ENCODE data around the gene IL32.
A peak's percentile ranks its signal among the peaks of the same experiment; 100 is the strongest.

IL32 gene

DNA sequence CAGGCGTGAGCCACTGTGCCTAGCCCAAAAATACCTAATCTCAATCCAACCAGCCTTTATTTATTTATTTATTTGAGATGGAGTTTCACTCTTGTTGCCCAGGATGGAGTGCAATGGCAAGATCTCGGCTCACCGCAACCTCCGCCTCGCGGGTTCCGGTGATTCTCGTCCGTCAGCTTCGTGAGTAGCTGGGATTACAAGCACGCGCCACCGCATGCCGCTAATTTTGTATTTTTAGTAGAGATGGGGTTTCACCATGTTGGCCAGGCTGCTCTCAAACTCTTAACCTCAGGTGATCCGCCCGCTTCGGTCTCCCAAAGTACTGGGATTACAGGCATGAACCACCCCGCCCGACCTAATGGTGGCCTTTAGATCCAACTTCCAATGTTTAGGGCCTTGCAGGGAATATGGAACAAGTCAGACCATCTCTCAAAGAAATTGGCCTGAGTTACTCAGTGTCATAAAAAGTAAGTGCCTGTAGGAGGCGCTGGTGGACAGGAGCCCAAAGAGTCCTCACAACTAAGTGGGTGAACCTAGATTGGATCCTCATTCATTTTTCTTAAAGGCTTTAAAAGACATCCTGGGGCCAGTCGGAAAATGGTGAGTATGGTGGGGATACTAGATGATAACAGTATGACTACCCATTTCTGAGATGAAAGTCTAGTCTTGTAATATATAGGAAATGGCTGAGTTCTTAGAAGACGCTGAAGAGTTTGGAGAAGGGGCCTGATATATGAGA, 29.0 kb downstream of the IL32 start:
- peak; percentile 48 for DNase-seq

DNA sequence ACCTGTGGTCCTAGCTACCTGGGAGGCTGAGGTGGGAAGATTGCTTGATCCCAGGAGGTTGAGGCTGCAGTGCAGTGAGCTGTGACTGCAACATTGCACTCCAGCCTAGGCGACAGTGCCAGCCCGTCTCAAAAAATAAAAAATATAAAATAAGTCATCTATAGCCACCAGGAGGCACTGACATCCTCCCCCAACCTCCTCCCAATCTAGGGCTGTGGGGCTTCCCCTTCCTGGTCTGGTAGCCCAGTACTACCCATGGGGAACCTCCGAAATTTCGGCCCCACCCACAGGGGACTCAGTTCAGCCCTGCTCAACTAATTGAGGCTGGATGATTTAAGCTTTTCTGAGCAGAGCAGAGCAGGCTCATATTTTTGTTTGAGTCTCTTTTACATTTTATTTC, 30.4 kb downstream of the IL32 start:
- peak; percentile 55 for DNase-seq

DNA sequence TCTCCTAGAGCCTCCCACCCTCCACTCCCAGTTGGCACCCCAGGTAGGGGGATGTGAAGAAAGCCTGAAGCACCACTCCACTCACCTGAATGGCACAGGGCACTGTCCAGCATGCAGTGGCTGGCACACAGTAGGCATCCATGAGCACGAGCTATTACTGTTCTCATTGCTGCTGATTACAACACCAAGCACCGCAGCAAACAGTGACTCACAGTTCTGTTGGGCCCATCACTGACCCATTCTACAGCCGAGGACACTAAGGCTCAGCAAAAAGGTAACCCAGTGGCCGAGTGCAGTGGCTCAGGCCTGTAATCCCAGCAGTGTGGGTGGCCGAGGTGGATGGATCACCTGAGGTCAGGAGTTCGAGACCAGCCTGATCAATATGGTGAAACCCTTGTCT, 30.9 kb downstream of the IL32 start:
- DNase-seq = no peak

DNA sequence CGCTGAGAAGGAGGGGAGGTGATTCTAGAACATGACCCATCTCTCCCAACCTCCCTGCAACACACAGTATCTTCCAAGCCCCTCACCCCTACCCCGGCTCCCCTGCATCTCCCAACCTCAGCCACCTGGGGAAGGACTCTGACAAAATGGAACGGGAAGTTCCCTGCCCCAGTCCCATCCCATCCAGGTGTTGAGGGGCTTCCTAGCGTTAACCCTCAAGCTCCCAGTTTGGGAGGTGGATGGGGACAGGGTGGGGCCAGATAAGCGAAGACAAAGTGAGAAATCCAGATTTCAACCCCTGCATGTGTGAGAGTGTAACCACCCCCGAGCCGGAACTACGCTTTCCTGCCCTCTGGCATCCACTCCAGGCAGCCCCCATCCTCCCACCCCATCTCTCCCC, 31.8 kb downstream of the IL32 start:
- no peak for DNase-seq

DNA sequence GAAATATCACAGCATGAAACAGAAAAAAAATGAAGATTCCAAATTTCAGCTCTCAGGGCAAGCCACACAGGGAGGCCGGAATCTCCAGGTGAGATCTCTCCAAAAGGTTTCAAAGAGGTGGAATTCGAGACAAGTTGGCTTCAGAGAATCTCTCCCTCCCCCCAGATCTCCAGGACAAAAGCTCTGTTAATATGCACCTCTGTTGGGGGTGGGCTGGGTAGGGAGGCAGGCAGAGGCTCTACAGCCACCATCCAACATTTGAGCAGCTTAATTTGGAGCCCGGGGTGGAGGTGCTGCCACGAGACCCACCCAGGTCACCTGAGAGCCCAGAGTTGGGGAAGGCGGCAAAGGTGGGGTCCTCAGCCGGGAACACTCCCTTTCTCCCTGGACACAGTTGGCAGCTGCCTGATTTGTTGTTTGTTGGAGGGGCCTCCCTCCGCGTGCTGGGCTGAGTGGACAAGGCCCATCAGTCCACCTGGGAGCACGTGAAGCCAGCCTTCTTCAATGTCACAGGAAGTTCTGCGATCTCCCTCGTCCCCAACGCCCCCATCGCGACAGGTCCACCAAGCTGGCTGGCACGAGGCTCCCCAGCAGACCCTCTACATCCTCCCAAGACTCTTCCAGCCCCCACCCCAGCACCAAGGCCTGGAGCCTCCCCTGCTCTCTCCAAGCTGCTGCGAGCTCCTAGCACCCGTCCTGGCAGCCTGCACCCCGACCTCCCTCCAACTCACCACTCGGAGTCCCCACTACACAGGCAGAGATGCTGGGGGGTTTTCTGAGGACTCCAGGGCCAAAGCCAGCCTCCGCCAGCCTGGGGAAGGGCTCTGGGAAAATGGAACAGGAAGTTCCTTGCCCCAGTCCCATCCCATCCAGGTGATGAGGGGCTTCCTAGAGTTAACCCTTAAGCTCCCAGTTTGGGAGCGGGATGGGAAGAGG, 33.3 kb downstream of the IL32 start, which contains the start of gene ZSCAN10:
Gene ZSCAN10 (minus strand): TSS at position 836 of the 936 bp plus-strand sequence. CDS start 6,357 bp downstream, outside the sequence.
- no peak for DNase-seq

DNA sequence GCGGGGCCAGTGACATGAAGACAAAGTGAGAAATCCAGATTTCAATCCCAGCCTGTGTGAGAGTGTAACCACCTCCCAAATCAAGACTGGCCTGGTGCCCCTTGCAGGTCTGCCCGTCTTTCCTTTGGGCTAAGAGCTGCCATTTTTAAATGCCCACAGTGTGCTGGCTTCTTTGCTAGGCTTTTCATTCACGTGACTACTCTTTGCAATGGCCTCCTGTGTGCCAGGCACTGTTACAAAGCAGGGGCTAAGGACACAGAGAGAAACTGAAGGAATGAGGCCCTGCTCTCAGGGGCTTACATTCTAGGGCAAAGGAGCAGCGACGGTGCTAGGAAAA, 33.9 kb downstream of the IL32 start:
- no peak for DNase-seq

DNA sequence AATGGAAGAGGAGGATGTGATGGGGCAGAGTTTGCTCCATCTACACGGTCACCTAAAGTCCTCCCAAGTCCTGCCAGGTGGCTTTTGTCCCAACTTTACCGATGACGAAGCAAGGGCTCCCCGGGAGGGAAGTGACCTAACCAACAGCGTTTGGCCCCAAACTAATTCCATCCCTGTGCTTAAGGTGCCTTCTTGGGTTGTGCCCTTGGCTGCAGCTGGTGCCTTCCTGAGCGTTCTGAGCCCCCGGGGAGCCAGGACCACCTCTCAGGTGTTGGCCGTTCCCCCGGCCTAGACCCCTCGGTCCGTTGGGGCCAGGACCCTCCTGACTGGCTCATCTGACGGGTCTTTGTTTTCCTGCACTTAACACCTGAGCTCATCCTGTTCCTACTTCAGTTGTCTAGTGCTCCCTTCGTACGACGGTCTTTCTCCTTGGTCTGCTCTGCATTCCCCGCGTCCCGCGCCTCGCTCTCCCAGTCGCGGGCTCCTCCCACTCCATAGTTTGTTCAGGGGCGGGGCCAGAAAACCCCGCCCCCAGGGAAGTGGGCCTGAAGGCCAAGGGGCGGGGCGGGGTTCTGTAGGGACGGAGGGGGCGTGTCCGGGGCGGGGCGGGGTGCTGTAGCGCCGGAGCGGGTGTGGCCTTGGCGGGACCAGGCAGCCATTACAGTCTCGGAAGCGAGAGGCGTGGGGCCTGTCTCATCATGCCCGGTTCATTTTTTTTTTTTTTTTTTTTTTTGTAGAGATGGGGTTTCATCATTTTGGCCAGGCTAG, 34.5 kb downstream of the IL32 start:
- DNase-seq = peak; percentile 87

DNA sequence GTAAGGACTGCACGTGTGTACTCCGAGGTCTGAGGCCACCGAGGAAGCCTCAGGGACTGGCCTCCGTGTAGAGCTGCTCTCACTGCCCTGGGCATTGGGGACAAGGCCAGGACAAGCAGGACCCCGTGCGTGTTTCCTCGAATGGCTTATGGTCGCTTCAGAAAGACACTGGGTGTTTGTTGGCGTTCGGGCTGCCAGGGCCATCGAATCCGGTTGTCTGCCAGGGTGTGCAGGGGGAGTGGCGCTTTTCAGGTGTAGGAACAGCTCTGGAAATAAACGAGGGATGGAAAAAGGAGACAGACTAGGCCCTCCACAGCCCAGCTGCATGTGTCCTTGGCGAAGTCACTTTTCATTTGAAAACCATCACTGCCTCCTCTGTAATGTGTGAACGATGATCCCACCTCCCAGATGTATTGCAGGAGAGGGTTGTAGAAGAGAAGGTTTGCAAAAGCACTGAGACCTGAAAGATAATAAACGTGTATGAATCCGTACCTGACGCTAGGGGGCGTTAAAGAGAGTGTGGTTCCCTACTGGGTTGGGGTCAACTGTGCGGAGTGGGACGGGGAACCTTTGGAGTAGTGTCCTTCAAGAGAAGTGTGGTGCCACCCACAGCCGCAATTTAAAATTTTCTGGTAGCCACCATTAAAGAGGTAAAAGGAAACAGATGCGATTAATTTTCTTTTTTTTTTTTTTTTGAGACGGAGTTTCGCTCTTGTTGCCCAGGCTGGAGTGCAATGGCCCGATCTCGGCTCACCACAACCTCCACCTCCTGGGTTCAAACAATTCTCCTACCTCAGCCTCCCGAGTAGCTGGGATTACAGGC, 35.8 kb downstream of the IL32 start:
- DNase-seq = peak; percentile 30

DNA sequence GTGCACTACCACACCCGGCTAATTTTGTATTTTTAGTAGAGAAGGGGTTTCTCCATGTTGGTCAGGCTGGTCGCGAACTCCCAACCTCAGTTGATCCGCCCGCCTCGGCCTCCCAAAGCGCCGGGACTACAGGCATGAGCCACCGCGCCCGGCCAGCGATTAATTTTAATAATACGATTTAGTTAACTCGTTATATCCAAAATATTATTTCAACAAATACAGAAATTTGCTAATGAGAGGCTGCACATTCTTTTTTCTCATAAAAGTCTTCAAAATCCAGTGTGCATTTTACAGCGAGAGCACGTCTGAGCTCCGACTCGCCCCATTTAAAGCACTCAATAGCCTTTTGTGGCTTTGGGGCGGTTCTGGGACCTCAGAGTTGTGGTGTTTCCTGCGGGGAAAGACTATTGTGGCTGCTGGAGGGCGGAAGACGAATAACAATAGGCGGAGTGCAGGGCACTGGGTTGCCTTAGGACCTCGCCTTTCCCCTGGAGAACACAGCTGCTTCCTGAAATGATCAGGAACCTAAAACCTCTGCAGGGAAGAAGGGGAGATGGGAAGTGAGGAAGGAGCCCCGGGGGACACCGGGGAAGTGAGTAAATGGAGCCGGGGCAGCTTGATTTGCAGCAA, 36.5 kb downstream of the IL32 start:
- DNase-seq = no peak

DNA sequence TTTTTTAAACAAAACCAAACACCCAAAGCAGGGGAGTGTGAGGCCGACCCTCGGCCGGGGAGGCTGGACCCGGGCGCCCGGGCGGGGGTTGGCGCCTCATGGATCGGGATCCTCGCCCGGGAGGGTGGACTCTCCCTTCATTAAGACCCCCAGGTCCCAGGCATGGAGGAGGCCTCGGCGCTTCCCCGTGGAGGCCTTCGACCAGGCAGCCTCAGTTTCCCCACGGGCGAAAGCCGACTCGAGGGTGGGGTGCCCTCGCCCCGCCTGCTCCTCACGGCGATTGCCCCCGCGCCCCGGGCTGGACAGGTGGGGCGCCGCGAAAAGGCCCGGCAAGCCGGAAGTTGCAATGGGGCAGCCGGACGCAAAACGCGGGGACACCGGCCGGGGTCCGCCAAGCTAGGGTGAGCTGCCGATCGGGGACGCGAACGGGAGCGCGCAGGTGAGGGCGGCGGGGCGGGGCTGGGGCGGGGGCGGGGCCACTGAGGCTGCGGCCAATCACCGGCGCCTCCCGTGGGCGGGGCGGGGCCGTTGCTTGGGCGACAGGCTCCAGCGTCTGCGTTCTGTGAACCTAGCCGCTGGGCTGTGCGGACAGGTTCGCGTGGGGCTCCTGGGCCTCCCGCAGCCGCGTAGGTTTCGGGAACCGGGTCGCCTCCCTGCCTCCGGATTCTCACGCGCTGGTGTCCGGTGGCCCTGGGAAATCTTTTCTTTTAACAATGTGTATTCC, 40.9 kb downstream of the IL32 start:
- DNase-seq = peak; percentile 90

DNA sequence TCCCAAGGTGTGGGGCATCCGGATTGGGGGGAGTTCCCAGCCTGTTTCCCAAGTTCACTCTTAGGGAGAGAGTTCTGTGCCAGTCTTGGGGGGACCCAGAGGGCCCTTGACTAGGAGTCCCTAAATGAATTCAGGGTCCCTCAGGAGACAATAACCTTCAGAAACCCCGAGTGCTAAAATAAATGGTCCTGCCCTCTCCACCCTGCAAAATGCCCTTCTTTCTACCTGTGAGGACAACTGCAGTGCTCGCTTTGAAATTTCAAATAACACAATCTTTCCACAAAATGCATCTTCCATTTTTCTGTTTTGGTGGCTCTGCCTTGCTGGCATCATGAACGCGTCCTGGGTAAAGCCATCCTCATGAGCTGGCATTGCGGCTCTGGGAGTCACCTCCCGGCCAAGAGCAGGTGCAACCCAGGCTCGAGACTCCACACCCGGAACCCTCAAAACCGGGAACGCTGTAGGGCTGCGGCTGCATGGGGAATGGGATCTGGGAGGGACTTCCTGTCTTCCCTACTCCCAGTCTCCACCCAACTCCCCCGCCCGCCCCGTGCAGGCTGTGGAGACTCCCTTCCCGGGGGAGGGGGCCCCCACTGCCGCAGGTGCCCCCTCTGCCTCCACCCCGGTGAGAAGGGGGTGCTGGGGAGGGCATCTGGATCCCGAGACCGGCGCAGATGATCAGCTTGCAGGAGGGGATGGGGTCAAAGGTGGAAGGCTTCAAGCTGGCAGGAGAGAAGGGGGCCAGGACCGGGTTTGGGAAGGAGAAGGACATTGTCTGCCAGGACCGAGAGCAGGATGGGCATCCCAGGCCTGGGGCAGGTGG, 46.8 kb downstream of the IL32 start, which contains the start of gene ZNF205:
Gene ZNF205 (plus strand): TSS at position 529 of the 823 bp plus-strand sequence. CDS start 845 bp downstream, outside the sequence.
- DNase-seq = no peak

DNA sequence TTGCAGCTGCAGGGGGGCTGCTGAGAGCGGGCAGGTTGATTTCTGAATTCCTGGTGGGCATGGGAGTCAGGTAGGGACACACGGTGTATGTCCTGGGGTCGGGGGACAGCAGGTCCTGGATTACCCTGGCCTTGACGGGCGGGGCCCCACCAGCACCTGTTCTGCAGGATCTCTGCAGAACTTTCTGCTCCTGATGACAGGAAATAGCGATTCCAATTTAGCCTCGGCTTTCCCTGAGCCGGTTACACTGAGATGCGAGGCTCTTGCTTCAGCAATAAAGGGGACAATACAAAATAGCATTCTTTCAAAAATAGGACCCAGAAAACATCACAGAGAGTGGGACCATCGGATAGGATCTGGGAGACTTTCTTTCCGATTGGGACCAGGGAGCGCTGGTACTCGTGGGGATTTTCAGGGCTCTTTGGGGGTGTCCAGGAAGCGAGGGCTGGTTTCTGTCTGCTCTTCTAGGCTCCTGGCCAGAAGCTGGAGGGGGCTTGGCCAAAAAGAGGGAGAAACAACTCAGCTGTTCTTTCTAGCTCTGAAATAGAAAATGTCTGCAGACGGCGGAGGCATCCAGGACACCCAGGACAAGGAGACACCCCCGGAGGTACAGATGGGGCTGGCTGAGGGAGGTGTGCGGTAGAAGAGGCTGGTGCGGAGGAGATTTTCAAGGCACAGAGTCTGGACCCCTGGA, 47.6 kb downstream of the IL32 start:
- no peak for DNase-seq

DNA sequence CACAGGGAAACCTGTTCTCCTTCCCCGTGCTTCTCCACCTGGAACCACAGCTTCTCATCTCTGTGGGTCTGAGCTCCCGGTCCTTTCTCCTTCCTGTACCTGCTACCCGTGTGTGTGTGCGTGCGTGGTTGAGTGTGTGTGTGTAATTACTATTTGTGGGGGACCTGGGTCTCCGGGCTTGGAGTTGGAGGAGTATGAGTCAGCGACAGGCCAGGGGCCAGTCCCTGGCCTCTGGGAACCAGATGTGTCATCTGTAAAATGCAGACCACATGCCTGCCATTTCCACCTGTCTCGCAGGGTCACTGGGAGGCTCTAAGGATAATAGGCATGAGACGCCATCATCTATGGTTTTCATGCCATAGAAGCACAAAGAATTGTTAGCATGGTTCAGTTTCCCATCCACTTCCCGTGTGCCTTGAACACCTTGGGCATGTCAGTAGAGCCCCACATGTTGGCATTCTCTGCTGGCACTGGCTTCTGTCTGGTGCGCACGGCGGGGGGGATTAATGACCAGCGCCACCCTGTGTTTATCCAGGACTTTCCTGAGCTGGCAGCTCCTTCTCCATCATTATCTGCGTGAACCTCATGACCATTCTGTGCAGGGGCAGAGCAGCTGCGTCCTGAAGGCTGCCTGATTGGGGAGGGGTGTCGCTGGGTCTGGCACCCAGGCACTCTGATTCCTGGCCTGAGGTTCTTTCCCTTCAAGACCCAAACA, 48.5 kb downstream of the IL32 start:
- no peak for DNase-seq

DNA sequence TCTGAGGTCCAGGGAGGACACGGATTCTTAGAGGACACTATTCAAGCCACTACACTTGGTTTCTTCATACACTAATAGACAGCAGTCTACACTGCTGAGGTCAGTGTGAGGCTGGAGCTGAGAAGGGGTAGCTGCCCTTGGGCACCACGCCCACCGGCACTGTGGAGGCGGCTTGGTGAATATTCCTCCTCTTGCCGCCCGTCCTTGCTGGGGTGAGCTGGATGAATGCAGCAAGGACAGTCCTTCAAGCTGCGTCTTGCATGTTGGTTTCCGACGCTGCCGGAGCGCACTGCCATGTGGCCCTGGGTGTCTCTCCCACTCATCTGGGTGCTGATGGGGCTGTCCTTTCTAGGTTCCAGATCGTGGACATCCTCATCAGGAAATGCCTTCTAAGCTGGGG, 49.6 kb downstream of the IL32 start:
- DNase-seq = no peak

DNA sequence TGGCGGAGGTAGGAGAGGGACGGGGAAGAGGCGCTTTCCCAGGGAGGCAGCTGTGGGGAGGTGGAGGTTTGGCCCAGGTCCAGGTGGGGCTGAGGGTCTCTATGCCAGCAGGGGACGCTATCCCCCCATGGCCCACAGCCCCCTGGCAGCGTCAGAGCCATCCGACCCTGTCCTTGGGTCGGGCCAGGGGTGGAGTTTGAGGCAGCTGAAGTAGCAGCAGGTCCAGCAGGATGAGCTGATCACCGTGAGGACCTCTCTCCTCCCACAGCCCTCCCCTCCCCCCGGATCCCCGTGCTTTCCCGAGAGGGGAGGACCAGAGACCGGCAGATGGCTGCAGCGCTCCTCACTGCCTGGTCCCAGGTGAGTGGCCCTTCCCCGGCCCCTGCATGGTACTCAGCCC, 50.1 kb downstream of the IL32 start:
- DNase-seq = no peak

DNA sequence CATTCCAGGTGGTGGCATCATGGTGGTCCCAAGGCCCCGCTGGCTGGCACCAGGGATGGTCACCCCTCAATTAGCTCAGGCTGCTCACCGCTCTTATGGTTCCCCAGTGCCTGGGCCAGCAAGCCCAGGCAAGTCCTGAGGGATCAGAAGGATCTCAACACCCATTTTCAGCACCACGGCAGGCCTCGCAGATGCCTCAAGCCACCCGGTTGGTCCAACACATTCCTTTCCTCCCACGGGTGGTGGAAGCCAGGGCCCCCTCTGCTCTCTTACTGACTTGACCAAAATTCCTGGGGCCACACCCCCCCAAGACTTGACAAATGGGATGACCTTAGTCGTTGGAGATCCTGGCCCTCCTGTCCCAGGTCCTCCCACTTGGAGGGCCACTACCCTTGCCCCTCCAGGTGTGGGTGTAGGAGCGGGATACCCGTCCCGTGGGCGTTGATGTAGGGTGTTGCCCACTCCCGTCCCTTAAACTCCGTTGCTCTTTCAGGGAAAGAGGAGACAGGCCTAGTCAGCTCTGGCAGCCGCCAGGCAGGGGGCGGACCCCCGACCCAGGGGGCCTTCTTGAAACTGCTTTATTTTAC, 52.9 kb downstream of the IL32 start:
- DNase-seq = no peak

DNA sequence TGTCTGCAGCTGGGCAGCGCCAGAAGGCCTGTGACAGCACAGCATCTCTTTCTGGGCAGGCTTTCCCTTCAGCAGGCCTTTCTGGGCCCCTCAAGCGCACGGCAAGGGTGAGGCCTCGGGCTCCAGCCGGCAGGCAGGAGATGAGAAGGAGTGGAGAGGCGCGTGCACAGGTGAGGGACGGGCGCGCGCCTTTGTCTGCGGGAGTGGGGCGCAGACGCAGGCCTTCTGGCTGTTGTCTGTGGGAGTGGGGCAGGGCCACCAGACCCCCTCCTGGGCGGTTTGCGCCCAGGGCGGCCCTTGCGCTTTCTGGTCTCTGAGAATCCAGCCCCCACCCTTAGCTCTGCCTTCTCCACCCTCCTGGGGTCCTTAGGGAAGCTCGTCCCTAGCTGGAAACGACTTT, 53.4 kb downstream of the IL32 start:
- no peak for DNase-seq
